Inflammatory macrophage (primary cell): ENCODE results near the gene NAIF1.
"Not testable (repeated sequence)": the region's sequence is repeated elsewhere in the genome, so short reads cannot be mapped to it uniquely, and the experiment has no call there.

Experiments
- DNase-seq, 2 donors: peaks; one replicate each; pipeline ENCODE4 v3.0.0-alpha.2; 2020 to 2022
- total RNA-seq, 18 experiments: gene quantifications; one replicate each; lab custom pipeline; 2026; ENCODE audit warnings: mixed read lengths in 6 of 18, inconsistent platforms in 2 of 18; lab: John Stamatoyannopoulos, UW

NAIF1 gene, protein sequence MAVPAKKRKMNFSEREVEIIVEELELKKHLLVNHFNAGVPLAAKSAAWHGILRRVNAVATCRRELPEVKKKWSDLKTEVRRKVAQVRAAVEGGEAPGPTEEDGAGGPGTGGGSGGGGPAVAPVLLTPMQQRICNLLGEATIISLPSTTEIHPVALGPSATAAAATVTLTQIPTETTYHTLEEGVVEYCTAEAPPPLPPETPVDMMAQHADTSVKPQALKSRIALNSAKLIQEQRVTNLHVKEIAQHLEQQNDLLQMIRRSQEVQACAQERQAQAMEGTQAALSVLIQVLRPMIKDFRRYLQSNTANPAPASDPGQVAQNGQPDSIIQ
- 2.8 to 16.3 (median 8.7) reads per million in 18 experiments for total RNA-seq

- peak; percentile 99 to 100 for DNase-seq
These were observed at the start of gene NAIF1 for GRCh38 chr9:128066713-128067644. Gene NAIF1 (minus strand): TSS chr9:128067320. CDS start chr9:128067101, 219 bp downstream.

DNA sequence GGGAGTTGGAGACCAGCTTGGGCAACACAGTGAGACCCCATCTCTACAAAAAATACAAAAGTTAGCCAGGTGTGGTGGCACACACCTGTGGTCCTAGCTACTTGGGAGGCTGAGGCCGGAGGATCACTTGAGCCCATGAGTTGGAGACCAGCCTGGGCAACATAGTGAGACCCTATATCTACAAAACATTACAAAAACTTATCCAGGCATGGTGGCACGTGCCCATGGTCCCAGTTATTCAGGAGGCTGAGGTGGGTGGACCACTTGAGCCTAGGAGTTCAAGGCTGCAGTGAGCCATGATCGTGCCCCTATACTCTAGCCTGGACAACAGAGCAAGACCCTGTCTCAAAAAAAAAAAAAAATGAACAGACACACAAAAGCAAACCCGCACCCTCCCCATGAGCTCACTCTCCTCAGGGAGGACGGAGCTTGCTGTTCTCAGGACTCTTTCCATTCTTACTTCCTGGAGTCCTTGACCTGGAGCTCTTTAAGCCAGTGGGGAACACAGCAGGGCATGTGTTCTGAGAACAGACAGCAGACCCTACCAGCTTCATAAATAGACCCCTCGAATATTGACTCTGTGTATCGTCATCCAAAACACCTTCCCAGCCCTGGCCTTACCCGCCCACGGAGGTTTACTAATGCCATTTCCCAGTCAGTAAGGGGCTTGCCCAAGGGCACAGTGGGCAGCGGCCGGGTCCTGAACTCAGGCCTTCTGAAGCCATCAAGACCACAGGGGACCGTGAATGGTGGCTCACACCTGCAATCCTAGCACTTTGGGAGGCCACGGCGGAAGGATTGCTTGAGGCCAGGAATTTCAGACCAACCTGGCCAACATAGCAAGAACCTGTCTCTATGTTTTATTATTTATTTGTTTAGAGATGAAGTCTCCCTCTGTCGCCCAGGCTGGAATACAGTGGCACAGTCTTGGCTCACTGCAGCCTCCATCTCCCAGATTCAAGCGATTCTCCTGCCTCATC lies 49.3 kb upstream of the NAIF1 start:
- DNase-seq = no peak

- DNase-seq = peak; percentile 80 to 90
These were observed 48.3 kb upstream of the NAIF1 start for GRCh38 chr9:128115187-128116103.

DNA sequence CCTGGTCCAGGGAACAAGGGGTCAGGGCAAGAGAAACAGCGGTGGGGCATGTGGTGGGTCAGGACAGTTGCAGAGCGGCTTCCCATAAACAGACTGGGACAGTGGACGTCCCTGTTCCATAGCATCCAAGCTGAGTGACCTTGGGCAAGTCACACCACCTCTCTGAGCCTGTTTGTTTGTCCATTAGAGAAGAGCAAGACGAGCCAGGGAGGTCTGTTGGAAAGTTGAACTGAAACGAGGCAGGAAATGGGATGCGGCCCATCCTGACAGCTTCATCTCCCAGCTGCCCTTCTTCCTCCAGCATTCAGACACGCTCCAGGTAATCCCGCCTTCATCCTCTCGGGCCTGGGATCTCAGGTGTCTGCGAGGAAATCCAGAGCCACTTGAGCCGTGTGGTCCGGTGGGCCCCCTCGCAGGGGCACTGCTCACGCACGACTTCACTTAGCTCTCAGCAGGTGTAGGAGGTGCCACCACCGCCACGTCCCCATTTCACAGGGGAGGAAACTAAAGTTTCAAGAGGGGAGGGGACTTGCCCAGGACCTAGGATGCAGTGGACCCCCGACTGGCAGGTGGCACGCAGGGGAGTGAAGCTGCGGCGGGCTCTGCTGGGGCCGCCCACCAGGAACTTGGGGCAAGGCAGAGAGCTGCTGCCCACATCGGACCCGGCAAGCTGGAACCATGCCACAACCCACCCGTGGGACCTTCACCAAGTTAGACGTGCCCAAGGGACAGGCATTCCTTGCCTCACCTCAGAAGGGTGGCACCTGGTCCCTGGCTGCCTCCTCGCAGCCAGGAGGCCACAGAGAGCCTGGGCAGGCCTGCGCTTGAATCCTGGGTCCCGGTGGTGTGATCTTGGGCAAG lies 47.4 kb upstream of the NAIF1 start:
- no peak for DNase-seq

DNA sequence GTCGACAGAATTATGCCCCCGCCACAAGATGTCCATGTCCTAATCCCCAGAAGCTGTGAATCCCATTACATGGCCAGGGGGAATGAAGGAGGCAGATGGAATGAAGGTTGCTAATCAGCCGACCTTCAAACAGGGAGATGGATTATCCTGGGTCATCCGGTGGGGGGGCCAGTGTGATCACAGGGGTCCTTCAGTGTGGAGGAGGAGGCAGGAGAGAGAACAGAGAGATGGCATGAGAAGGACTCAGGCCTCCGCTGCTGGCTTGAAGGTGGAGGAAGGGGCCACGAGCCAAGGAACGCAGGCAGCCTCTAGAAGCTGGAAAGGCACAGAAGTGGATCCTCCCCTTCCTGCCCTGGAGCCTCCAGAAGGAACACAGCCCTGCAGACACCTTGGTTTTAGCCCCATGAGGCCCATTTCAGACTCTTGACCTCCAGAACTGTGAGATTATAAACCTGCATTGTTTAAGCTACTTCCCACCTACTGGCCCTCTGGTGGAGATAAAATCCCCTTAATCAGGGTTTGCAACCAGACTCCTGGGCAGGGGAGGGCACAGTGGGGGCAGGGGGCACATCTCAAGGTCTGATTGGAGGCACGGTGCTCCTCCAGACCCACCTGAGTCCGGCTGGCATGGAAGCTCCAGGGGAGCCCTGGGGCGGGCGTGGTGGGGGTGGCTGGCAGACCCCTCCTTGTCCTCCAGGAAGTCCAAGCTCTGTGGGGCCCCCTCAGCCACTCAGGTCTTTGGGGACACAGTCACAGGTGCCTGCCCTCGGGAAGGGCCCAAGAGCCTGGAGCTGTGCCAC lies 46.6 kb upstream of the NAIF1 start:
- no peak for DNase-seq

- DNase-seq = not testable (repeated sequence)
These were observed 44.6 kb upstream of the NAIF1 start for GRCh38 chr9:128111726-128112125.

DNA sequence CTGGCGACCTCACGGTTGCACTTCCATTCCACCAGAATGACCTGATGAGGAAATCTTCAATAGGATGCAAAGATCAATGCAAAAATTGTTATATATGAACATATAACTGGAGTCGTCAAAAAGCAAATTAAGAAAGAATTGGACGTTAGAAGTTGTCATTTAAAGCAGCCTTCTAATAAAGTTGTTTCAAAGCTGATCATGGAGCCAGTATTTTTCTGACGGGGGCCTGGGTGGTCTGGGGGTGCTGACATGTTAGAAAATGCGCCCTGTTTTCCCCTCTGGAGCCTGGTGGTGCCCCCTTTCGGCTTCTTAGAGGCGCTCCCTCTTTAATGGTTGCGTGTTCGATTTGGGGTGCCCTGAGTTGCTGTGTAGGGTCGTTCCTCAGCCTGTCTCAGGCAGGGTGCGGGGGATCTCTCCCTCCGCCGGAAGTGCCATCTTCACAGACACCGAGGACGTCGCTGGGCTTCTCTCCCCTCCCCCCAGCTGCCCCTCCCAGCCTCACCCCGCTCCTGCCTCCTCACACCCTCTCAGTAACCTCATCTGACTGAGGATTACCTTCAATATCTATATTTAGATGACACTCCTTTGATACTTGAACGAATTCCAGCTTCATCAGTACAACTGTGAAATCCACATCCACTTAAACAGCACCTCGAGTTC lies 42.1 kb upstream of the NAIF1 start:
- no peak for DNase-seq

DNA sequence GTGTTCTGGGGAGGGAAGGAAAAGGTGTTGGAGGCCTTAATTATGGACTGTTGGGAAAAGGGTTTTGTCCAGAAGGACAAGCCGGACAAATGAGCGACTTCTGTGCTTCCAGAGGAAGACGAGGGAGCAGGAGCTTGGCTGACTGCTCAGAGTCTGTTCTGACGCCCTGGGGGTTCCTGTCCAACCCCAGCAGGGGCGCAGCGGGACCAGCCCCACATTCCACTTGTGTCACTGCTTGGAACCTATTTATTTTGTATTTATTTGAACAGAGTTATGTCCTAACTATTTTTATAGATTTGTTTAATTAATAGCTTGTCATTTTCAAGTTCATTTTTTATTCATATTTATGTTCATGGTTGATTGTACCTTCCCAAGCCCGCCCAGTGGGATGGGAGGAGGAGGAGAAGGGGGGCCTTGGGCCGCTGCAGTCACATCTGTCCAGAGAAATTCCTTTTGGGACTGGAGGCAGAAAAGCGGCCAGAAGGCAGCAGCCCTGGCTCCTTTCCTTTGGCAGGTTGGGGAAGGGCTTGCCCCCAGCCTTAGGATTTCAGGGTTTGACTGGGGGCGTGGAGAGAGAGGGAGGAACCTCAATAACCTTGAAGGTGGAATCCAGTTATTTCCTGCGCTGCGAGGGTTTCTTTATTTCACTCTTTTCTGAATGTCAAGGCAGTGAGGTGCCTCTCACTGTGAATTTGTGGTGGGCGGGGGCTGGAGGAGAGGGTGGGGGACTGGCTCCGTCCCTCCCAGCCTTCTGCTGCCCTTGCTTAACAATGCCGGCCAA lies 41.3 kb upstream of the NAIF1 start:
- DNase-seq = no peak

DNA sequence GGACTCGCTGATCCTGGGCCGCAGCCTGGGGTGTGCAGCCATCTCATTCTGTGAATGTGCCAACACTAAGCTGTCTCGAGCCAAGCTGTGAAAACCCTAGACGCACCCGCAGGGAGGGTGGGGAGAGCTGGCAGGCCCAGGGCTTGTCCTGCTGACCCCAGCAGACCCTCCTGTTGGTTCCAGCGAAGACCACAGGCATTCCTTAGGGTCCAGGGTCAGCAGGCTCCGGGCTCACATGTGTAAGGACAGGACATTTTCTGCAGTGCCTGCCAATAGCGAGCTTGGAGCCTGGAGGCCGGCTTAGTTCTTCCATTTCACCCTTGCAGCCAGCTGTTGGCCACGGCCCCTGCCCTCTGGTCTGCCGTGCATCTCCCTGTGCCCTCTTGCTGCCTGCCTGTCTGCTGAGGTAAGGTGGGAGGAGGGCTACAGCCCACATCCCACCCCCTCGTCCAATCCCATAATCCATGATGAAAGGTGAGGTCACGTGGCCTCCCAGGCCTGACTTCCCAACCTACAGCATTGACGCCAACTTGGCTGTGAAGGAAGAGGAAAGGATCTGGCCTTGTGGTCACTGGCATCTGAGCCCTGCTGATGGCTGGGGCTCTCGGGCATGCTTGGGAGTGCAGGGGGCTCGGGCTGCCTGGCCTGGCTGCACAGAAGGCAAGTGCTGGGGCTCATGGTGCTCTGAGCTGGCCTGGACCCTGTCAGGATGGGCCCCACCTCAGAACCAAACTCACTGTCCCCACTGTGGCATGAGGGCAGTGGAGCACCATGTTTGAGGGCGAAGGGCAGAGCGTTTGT lies 40.5 kb upstream of the NAIF1 start:
- DNase-seq = no peak

GRCh38 chr9:128106940-128107467 lies 39.9 kb upstream of the NAIF1 start:
- no peak for DNase-seq

- DNase-seq = no peak
These were observed 39.2 kb upstream of the NAIF1 start for GRCh38 chr9:128106181-128106939.

DNA sequence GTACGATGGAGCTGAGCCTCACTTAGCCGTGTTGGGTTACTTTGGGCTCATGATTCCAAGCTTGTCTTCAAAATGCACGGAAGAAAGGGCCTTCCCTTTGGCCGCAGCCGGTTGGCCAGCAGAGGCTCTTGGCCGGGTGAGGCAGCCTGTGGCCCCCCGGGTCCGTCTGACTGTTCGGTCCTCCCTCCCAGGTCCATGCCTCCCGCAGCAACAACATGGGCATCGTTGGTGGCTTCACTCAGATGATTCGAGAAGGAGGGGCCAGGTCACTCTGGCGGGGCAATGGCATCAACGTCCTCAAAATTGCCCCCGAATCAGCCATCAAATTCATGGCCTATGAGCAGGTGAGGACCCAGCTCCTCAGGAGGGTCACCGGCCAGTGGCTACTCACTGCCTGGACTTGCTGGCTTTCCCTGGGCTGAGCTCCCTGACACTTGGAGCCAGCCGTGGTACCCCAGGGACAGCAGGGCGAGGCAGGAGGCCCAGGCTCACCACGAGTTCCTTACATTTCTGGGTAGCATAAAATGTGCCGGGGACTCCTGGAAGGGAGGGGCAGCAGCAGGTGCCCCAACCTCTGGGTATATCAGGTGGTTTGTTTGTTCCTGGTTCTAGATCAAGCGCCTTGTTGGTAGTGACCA lies 38.5 kb upstream of the NAIF1 start:
- no peak for DNase-seq

GRCh38 chr9:128104171-128104618 lies 37.1 kb upstream of the NAIF1 start:
- DNase-seq = no peak

DNA sequence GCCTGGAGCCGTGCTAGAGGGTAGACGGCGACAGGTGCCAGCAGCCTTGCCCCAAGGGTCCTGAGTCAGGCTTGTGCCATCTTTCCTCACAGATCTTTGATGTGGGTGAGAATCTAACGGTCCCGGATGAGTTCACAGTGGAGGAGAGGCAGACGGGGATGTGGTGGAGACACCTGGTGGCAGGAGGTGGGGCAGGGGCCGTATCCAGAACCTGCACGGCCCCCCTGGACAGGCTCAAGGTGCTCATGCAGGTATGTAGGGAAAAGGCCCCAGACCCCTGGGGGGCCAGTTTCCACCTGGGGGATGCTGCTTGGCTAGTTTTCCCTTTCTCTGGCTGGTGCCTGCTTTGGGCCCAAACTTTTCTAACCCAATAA lies 36.5 kb upstream of the NAIF1 start:
- no peak for DNase-seq

GRCh38 chr9:128102861-128103588 lies 35.9 kb upstream of the NAIF1 start:
- DNase-seq = peak; percentile 41 to 54
